Measurements from ENCODE around the gene PDCD6IP. TPM values are rescaled to one million over a fixed set of nuclear protein-coding genes. Genes with fewer than 3 reads are reported as not detected.

PDCD6IP gene
- total RNA-seq, 1 experiment from 2014 or later, result 205 TPM

GRCh38 chr3:33900809-33901505 lies 102.5 kb downstream of the PDCD6IP start:
- ChIA-PET POLR2A (no interaction called here), CTCF (no interaction called here)
- BruUV-seq (replicated peaks), result no TSS peak
- TF ChIP-seq SIN3A (IDR thresholded peaks at IDR 0.05; ENCODE audit: borderline replicate concordance, insufficient read depth, low read depth, low read length) (no peak), POLR2AphosphoS5 (IDR thresholded peaks at IDR 0.05; ENCODE audit: low read depth, low read length) (no peak)
- intact Hi-C loops (cut with micrococcal nuclease; ENCODE audit: unreplicated experiment), result no loop called here
- Histone ChIP-seq H3K4me1 (ENCODE audit: control insufficient read depth, insufficient read depth, low read length) (no peaks in the 10 kb centered on the region), H3K4me3 (ENCODE audit: low read depth in 2 of 2, low read length in 2 of 2) (no peak overlapping the region), H3K36me3 (ENCODE audit: control insufficient read depth, insufficient read depth, low read length) (no peaks in the 10 kb centered on the region), H3K27ac (ENCODE audit: low read length) (no peak overlapping the region), H3K9me3 (ENCODE audit: control insufficient read depth, insufficient read depth, low read depth, low read length) (no peaks in the 10 kb centered on the region), H3K27me3 (ENCODE audit: control insufficient read depth, insufficient read depth, low read length) (no peaks in the 10 kb centered on the region)
- in situ Hi-C loops (cut with HindIII; ENCODE audit: low pct_unique_long_range_greater_than_20kb, low sequenced_read_pairs), result no loop called here
- DNase-seq (ENCODE audit: low read depth, low spot score) (no peak), ATAC-seq (no peak)

GRCh38 chr3:33901862-33902563 lies 103.6 kb downstream of the PDCD6IP start:
- POLR2A ChIA-PET, result no interaction called here
- Histone ChIP-seq H3K36me3 (ENCODE audit: control insufficient read depth, insufficient read depth, low read length) (no peaks in the 10 kb centered on the region), H3K4me1 (ENCODE audit: control insufficient read depth, insufficient read depth, low read length) (no peaks in the 10 kb centered on the region), H3K4me3 (ENCODE audit: low read depth in 2 of 2, low read length in 2 of 2) (no peak overlapping the region), H3K27me3 (ENCODE audit: control insufficient read depth, insufficient read depth, low read length) (no peaks in the 10 kb centered on the region), H3K27ac (ENCODE audit: low read length) (no peak overlapping the region), H3K9me3 (ENCODE audit: control insufficient read depth, insufficient read depth, low read depth, low read length) (no peaks in the 10 kb centered on the region)
- in situ Hi-C loops (cut with HindIII; ENCODE audit: low pct_unique_long_range_greater_than_20kb, low sequenced_read_pairs) (no loop called here), intact Hi-C loops (cut with micrococcal nuclease; ENCODE audit: unreplicated experiment) (no loop called here)
- TF ChIP-seq POLR2AphosphoS5 (IDR thresholded peaks at IDR 0.05; ENCODE audit: low read depth, low read length) (no peak), TCF7L2 (IDR thresholded peaks at IDR 0.05; ENCODE audit: low read depth, low read length) (no peak), REST (IDR thresholded peaks at IDR 0.05; ENCODE audit: insufficient read depth in 1 of 2, low read depth in 2 of 2, low read length in 1 of 2) (no peak), SIN3A (IDR thresholded peaks at IDR 0.05; ENCODE audit: borderline replicate concordance, insufficient read depth, low read depth, low read length) (no peak), CTCF (IDR thresholded peaks at IDR 0.05) (no peak)
- BruUV-seq (replicated peaks), result no TSS peak
- CTCF ChIA-PET, result no interaction called here
- ATAC-seq, result no peak
- no peak for DNase-seq (ENCODE audit: low read depth, low spot score)

- Histone ChIP-seq H3K4me1 (ENCODE audit: control insufficient read depth, insufficient read depth, low read length) (no peaks in the 10 kb centered on the region), H3K27ac (ENCODE audit: low read length) (no peak overlapping the region), H3K27me3 (ENCODE audit: control insufficient read depth, insufficient read depth, low read length) (no peaks in the 10 kb centered on the region), H3K4me3 (ENCODE audit: low read depth in 2 of 2, low read length in 2 of 2) (no peak overlapping the region), H3K9me3 (ENCODE audit: control insufficient read depth, insufficient read depth, low read depth, low read length) (no peaks in the 10 kb centered on the region), H3K36me3 (ENCODE audit: control insufficient read depth, insufficient read depth, low read length) (no peaks in the 10 kb centered on the region)
- CTCF ChIA-PET, result no interaction called here
- no peak for ATAC-seq
- POLR2A ChIA-PET, result no interaction called here
- intact Hi-C loops (cut with micrococcal nuclease; ENCODE audit: unreplicated experiment), result no loop called here
- in situ Hi-C loops (cut with HindIII; ENCODE audit: low pct_unique_long_range_greater_than_20kb, low sequenced_read_pairs), result no loop called here
- BruUV-seq (replicated peaks), result no TSS peak
- TF ChIP-seq POLR2AphosphoS5 (IDR thresholded peaks at IDR 0.05; ENCODE audit: low read depth, low read length) (no peak), SIN3A (IDR thresholded peaks at IDR 0.05; ENCODE audit: borderline replicate concordance, insufficient read depth, low read depth, low read length) (no peak), TCF7L2 (IDR thresholded peaks at IDR 0.05; ENCODE audit: low read depth, low read length) (no peak), REST (IDR thresholded peaks at IDR 0.05; ENCODE audit: insufficient read depth in 1 of 2, low read depth in 2 of 2, low read length in 1 of 2) (no peak), CTCF (IDR thresholded peaks at IDR 0.05) (no peak)
- no peak for DNase-seq (ENCODE audit: low read depth, low spot score)
Observed at GRCh38 chr3:33904730-33905129, 106.3 kb downstream of the PDCD6IP start.
